ENCODE measurements around the gene ASIC2. TPM values are rescaled to one million over a fixed set of nuclear protein-coding genes. Genes with fewer than 3 reads are reported as not detected.

Gene ASIC2
- total RNA-seq, 1 experiment from 2014 or later, result 0.11 TPM

- Histone ChIP-seq H3K4me3 (ENCODE audit: low read length) (no peak overlapping the region), H3K9ac (ENCODE audit: low read length) (no peak overlapping the region), H3K27ac (ENCODE audit: low read length) (no peak overlapping the region), H3K79me2 (ENCODE audit: low read length) (no peaks in the 10 kb centered on the region), H3F3A (ENCODE audit: low read length, unreplicated experiment) (no peaks in the 10 kb centered on the region), H3K27me3 (ENCODE audit: low read length) (no peaks in the 10 kb centered on the region), H2AFZ (ENCODE audit: low read length) (no peak overlapping the region), H3K4me1 (ENCODE audit: insufficient read depth, low read length) (no peaks in the 10 kb centered on the region), H3K4me2 (ENCODE audit: low read length) (no peak overlapping the region), H3K9me3 (ENCODE audit: low read length) (no peaks in the 10 kb centered on the region), H3K36me3 (ENCODE audit: low read depth, low read length) (no peaks in the 10 kb centered on the region), H3K9me2 (replicated peaks; ENCODE audit: low read length) (no peaks in the 10 kb centered on the region), H4K20me1 (ENCODE audit: low read length) (no peaks in the 10 kb centered on the region)
- ChIA-PET POLR2A (ENCODE audit: unreplicated experiment) (no interaction called here), CTCF (no interaction called here)
- ATAC-seq (no peak), DNase-seq (no peak)
- BruUV-seq (replicated peaks), result no TSS peak
- intact Hi-C loops (cut with micrococcal nuclease), result no loop called here
- TF ChIP-seq EZH2phosphoT487 (IDR thresholded peaks at IDR 0.05; ENCODE audit: borderline replicate concordance, low read length) (no peak), CTCF (conservative IDR thresholded peaks at IDR 0.05; ENCODE audit: low read depth, low read length) (no peak), EZH2 (IDR thresholded peaks at IDR 0.05; ENCODE audit: low read length, unreplicated experiment) (no peak)
Measured at GRCh38 chr17:33277436-33278100, 15.5 kb downstream of the ASIC2 start.

GRCh38 chr17:33273743-33274410, 19.2 kb downstream of the ASIC2 start:
- no peaks in the 10 kb centered on the region for H3K9me2 ChIP-seq (replicated peaks; ENCODE audit: low read length)
- ChIA-PET POLR2A (ENCODE audit: unreplicated experiment) (no interaction called here), CTCF (no interaction called here)
- H3K4me3 ChIP-seq (ENCODE audit: low read length), result no peak overlapping the region
- no peak overlapping the region for H3K9ac ChIP-seq (ENCODE audit: low read length)
- DNase-seq (no peak), ATAC-seq (no peak)
- no peaks in the 10 kb centered on the region for H3K27me3 ChIP-seq (ENCODE audit: low read length)
- H2AFZ ChIP-seq (ENCODE audit: low read length), result no peak overlapping the region
- no TSS peak for BruUV-seq (replicated peaks)
- H3K9me3 ChIP-seq (ENCODE audit: low read length), result no peaks in the 10 kb centered on the region
- no peaks in the 10 kb centered on the region for H3F3A ChIP-seq (ENCODE audit: low read length, unreplicated experiment)
- no peaks in the 10 kb centered on the region for H3K4me1 ChIP-seq (ENCODE audit: insufficient read depth, low read length)
- intact Hi-C loops (cut with micrococcal nuclease), result no loop called here
- TF ChIP-seq EZH2phosphoT487 (IDR thresholded peaks at IDR 0.05; ENCODE audit: borderline replicate concordance, low read length) (no peak), CTCF (conservative IDR thresholded peaks at IDR 0.05; ENCODE audit: low read depth, low read length) (no peak), EZH2 (IDR thresholded peaks at IDR 0.05; ENCODE audit: low read length, unreplicated experiment) (no peak)
- H3K79me2 ChIP-seq (ENCODE audit: low read length), result no peaks in the 10 kb centered on the region
- no peak overlapping the region for H3K4me2 ChIP-seq (ENCODE audit: low read length)
- no peaks in the 10 kb centered on the region for H4K20me1 ChIP-seq (ENCODE audit: low read length)
- no peaks in the 10 kb centered on the region for H3K36me3 ChIP-seq (ENCODE audit: low read depth, low read length)
- no peak overlapping the region for H3K27ac ChIP-seq (ENCODE audit: low read length)

- intact Hi-C loops (cut with micrococcal nuclease), result no loop called here
- ChIA-PET POLR2A (ENCODE audit: unreplicated experiment) (no interaction called here), CTCF (no interaction called here)
- Histone ChIP-seq H2AFZ (ENCODE audit: low read length) (no peak overlapping the region), H3F3A (ENCODE audit: low read length, unreplicated experiment) (no peaks in the 10 kb centered on the region), H3K27me3 (ENCODE audit: low read length) (no peaks in the 10 kb centered on the region), H3K4me1 (ENCODE audit: insufficient read depth, low read length) (no peaks in the 10 kb centered on the region), H3K9me3 (ENCODE audit: low read length) (no peaks in the 10 kb centered on the region), H3K36me3 (ENCODE audit: low read depth, low read length) (no peaks in the 10 kb centered on the region), H3K27ac (ENCODE audit: low read length) (no peak overlapping the region), H3K9me2 (replicated peaks; ENCODE audit: low read length) (no peaks in the 10 kb centered on the region), H3K9ac (ENCODE audit: low read length) (no peak overlapping the region), H4K20me1 (ENCODE audit: low read length) (no peaks in the 10 kb centered on the region), H3K4me3 (ENCODE audit: low read length) (no peak overlapping the region), H3K79me2 (ENCODE audit: low read length) (no peaks in the 10 kb centered on the region), H3K4me2 (ENCODE audit: low read length) (no peak overlapping the region)
- ATAC-seq (no peak), DNase-seq (no peak)
- no TSS peak for BruUV-seq (replicated peaks)
- TF ChIP-seq EZH2 (IDR thresholded peaks at IDR 0.05; ENCODE audit: low read length, unreplicated experiment), result no peak
- no peak for TF ChIP-seq EZH2phosphoT487 (IDR thresholded peaks at IDR 0.05; ENCODE audit: borderline replicate concordance, low read length)
- no peak for TF ChIP-seq CTCF (conservative IDR thresholded peaks at IDR 0.05; ENCODE audit: low read depth, low read length)
Measured at GRCh38 chr17:33273271-33273670, 19.8 kb downstream of the ASIC2 start.
